Chondrocyte (in vitro differentiated cells): ENCODE data around the gene PKM. TPM values are rescaled to one million over a fixed set of nuclear protein-coding genes. Genes with fewer than 3 reads are reported as not detected.

Source experiments
- DNase-seq: peaks from one replicate; pipeline ENCODE4 v3.0.0; 2021; ENCODE audit warnings: mixed read lengths, low spot score
- H3K27ac Mint-ChIP-seq: one replicate; pipeline ENCODE4 v1.8.0; 2021; ENCODE audit warnings: mild to moderate bottlenecking, moderate library complexity, mixed read lengths; ENCODE audit not compliant: unreplicated experiment
- H3K27me3 Mint-ChIP-seq: 2 replicates; pipeline ENCODE4 v1.8.0; 2021; ENCODE audit warnings: low read depth, mixed read lengths
- H3K36me3 Mint-ChIP-seq: 2 replicates; pipeline ENCODE4 v1.8.0; 2021; ENCODE audit warnings: low read depth, mixed read lengths
- H3K4me1 Mint-ChIP-seq: 2 replicates; pipeline ENCODE4 v1.8.0; 2021; ENCODE audit warnings: low read depth, mild to moderate bottlenecking, mixed read lengths
- H3K4me3 Mint-ChIP-seq: one replicate; pipeline ENCODE4 v1.8.0; 2021; ENCODE audit warnings: mild to moderate bottlenecking, moderate library complexity, mixed read lengths; ENCODE audit not compliant: unreplicated experiment
- H3K9me3 Mint-ChIP-seq: 2 replicates; pipeline ENCODE4 v1.8.0; 2021; ENCODE audit warnings: low read depth, mixed read lengths
- total RNA-seq: library from RNA; stranded (reverse); gene quantifications from 3 replicates; pipeline ENCODE4 v1.2.1, GENCODE V29; 2021
- TF ChIP-seq, protein P1 (sequence below): fragments of 200-600 bp; sonication (generic); IDR thresholded peaks from 2 replicates; pipeline ENCODE4 v1.5.0; 2021; ENCODE audit warnings: antibody characterized with exemption, mild to moderate bottlenecking, moderate library complexity

The PKM gene
- total RNA-seq, 1 donor from 2014 or later = 976 TPM

DNA sequence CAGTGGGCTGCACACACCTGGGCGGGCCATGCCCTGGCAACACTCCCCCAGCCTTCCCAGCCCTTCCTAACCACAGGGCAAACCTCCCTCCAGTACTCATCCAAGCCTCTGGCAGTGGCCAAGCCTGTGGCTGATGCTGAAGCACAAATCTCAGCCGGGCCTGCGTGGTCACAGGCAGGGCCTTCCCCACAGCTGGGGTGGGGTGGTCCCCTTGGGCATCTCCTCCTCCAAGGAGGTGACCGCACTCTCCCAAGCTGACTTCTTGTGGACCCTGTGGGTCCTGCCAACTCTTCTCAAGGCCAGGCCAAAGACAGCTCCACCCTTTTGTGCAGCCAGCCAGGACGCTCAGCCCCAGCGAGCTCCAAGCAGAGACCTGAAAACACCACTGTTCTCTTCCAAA is 54.8 kb downstream of the PKM start:
- H3K27ac Mint-ChIP-seq = no peak overlapping the region
- TF ChIP-seq, protein P1, sequence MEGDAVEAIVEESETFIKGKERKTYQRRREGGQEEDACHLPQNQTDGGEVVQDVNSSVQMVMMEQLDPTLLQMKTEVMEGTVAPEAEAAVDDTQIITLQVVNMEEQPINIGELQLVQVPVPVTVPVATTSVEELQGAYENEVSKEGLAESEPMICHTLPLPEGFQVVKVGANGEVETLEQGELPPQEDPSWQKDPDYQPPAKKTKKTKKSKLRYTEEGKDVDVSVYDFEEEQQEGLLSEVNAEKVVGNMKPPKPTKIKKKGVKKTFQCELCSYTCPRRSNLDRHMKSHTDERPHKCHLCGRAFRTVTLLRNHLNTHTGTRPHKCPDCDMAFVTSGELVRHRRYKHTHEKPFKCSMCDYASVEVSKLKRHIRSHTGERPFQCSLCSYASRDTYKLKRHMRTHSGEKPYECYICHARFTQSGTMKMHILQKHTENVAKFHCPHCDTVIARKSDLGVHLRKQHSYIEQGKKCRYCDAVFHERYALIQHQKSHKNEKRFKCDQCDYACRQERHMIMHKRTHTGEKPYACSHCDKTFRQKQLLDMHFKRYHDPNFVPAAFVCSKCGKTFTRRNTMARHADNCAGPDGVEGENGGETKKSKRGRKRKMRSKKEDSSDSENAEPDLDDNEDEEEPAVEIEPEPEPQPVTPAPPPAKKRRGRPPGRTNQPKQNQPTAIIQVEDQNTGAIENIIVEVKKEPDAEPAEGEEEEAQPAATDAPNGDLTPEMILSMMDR = no peak
- peaks cover 9% of the 10 kb centered on the region for H3K27me3 Mint-ChIP-seq
- no peaks in the 10 kb centered on the region for H3K9me3 Mint-ChIP-seq
- no peak overlapping the region for H3K4me3 Mint-ChIP-seq
- DNase-seq = no peak
- H3K4me1 Mint-ChIP-seq = peaks cover 8% of the 10 kb centered on the region
- no peaks in the 10 kb centered on the region for H3K36me3 Mint-ChIP-seq

DNA sequence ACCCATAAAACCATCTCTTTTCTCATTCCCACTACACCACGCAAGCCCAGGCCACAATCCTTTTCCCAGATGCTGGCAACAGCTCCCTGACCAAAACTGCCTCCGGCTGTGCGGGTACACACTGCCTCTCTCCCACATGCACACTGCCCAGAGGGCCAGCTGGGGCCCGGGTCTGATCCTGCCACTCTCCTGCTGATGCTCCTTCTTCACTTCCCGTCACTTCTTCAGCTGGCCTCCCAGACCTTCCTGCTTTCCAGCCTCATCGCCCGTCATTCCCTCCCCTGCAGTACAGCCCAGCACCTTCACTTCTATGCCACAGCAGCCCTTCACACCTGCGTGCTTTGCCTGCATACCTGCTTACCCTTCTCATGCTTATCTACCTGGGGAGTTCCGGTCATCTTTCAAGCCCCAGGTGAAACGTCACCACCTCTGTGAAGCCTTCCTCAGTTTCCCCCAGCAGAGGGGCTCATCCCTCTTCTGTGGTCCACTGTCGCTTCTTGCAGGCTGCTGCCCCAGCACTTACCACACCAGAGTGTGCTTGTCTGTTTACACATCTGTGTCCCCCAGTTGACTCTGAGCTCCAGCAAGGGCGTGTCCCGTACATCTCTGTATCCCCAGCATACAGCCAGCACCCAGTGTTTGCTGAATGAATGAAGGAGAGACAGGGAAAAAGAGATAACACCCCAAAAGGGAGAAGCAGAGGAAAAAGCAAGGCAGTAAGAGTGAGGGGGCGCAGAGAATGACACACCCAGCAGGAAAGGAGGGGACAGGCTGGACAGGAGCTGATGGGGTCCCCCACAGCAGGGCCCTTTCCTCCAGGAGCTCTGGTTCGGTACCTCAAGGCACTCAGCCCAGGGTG is 55.6 kb downstream of the PKM start:
- no peaks in the 10 kb centered on the region for H3K9me3 Mint-ChIP-seq
- H3K27ac Mint-ChIP-seq = no peak overlapping the region
- no peaks in the 10 kb centered on the region for H3K36me3 Mint-ChIP-seq
- TF ChIP-seq, protein P1 = no peak
- DNase-seq = no peak
- peaks cover 9% of the 10 kb centered on the region for H3K27me3 Mint-ChIP-seq
- H3K4me3 Mint-ChIP-seq = no peak overlapping the region
- H3K4me1 Mint-ChIP-seq = peaks cover 8% of the 10 kb centered on the region

DNA sequence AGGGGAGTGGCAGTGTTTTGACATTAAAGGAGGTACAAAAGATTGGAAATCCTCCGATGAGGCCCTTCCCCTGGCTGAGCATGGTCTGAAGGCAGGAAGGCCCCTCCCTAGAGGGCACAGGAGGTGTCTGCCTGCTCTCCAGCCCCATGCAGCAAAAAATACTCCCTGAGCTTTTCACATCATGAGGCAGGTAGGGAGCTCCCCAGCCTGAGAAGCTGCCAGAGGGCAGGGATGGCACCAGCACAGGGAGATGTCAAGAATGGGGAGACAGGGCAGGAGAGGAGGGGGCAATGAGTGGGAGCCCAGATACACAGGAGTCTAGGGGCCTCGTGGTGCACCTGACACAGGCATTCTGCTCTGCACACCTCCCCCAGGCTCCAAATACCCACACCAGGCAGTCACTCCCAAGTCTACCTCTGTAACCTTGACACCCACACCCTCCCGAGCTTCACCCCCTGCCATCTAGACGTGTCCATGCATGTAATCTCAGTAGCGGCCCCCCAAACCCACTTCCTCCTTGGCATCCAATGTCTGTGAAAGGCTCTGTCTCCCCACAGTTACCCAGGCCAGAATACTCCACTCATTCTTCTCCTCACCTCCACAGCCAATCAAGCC is 56.3 kb downstream of the PKM start:
- H3K36me3 Mint-ChIP-seq = no peaks in the 10 kb centered on the region
- no peak overlapping the region for H3K27ac Mint-ChIP-seq
- no peak for DNase-seq
- H3K27me3 Mint-ChIP-seq = peaks cover 9% of the 10 kb centered on the region
- TF ChIP-seq, protein P1 = no peak
- no peaks in the 10 kb centered on the region for H3K9me3 Mint-ChIP-seq
- H3K4me1 Mint-ChIP-seq = peaks cover 2% of the 10 kb centered on the region
- H3K4me3 Mint-ChIP-seq = no peak overlapping the region

DNA sequence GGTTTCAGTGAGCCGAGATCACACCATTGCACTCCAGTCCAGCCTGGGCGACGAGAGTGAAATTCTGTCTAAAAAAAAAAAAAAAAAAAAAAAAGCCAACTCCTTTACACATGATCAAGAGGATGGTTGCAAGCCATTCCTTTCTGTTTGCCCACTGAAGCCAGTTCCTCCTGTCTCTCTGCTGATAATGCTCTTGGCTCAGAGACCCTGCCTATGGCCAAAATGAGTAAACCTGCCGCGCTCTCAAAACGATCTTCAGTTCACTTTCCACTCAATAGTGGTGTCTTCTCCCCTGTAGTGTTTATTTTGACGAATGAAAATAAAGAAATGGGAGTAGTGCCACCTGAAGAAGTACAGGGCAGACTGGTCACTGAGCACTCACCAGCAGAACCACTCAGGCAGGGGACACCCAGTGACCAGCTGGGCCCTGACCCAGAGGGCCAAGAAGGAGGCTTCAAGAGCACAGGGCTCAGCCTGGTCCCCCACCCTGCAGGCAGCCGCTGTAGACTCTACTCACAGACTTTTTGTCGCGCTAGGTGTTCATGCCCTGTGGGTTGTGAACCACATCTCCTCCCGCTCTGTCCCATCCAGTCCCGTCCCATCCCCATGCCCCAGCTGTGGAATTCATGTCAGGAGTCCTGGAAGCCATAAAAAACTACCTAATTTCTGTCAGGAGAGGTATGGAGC is 57.0 kb downstream of the PKM start:
- Mint-ChIP-seq H3K27ac (no peak overlapping the region), H3K9me3 (no peaks in the 10 kb centered on the region), H3K27me3 (peaks cover 9% of the 10 kb centered on the region), H3K4me3 (no peak overlapping the region), H3K36me3 (no peaks in the 10 kb centered on the region), H3K4me1 (peaks cover 4% of the 10 kb centered on the region)
- TF ChIP-seq, protein P1 = no peak
- no peak for DNase-seq

DNA sequence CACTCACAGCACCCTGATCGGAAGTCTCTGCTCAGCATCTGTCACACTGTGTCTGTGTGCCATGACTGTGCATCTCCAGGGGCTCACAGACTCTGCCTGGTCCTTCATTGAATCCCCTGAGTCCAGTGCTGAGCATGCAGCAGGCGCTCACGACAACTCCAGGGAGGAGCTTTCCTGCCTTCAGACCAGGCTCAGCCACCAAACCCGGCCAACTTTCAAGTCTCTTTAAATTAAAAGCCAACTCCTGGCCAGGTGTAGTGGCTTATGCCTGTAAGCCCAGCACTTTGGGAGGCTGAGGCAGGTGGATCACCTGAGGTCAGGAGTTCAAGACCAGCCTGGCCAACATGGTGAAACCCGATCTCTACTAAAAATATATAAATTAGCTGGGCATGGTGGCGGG is 57.6 kb downstream of the PKM start:
- peaks cover 10% of the 10 kb centered on the region for H3K4me1 Mint-ChIP-seq
- TF ChIP-seq, protein P1 = no peak
- no peaks in the 10 kb centered on the region for H3K9me3 Mint-ChIP-seq
- H3K36me3 Mint-ChIP-seq = no peaks in the 10 kb centered on the region
- H3K27me3 Mint-ChIP-seq = peaks cover 9% of the 10 kb centered on the region
- no peak for DNase-seq
- H3K4me3 Mint-ChIP-seq = no peak overlapping the region
- no peak overlapping the region for H3K27ac Mint-ChIP-seq
